Mucosa of descending colon (tissue), 3 donors: ENCODE data around the gene PDZRN4. TPM values are rescaled to one million over a fixed set of nuclear protein-coding genes. Genes with fewer than 3 reads are reported as not detected.
"Not testable (repeated sequence)": the region's sequence is repeated elsewhere in the genome, so short reads cannot be mapped to it uniquely, and the experiment has no call there.

ENCODE experiments used
- ATAC-seq: fragments of 200-7000 bp; cut with Tn5 transposase; one replicate; pipeline ENCODE4 v1.9.1; 2020; ENCODE audit warnings: mild to moderate bottlenecking, moderate library complexity
- DNase-seq, 3 donors: peaks; one replicate each; pipeline ENCODE4 v3.0.0-alpha.2; 2020
- H3K36me3 ChIP-seq: fragments of 200-600 bp; one replicate; pipeline ENCODE4 v1.8.0; 2021; ENCODE audit warnings: low read depth, mild to moderate bottlenecking
- H3K4me1 ChIP-seq: fragments of 200-600 bp; one replicate; pipeline ENCODE4 v1.8.0; 2021; ENCODE audit warnings: low read depth, mild to moderate bottlenecking
- H3K4me3 ChIP-seq: fragments of 200-600 bp; one replicate; pipeline ENCODE4 v1.8.0; 2021; ENCODE audit warnings: mild to moderate bottlenecking
- H3K9me3 ChIP-seq: fragments of 200-600 bp; one replicate; pipeline ENCODE4 v1.8.0; 2021; ENCODE audit warnings: mild to moderate bottlenecking
- intact Hi-C, 2 donors: fragments of 100-400 bp; cut with DNase I in 1 of 2; cut with micrococcal nuclease in 1 of 2; formaldehyde crosslinking; loops; one replicate each; pipeline versions ENCODE4 v1.11.0 to v1.11.1; 2022; cut with DNase I, micrococcal nuclease
- total RNA-seq, 3 donors: library from RNA; stranded (reverse); fragmentation: NEBNext Ultra II Directional in 2 of 3; extraction: Animal tissue kit (Norgen Biotek cat#: 25700) in 2 of 3; gene quantifications; one replicate each; pipeline versions ENCODE4 v1.2.1 to v1.2.4, GENCODE V29; 2021 to 2023
- TF ChIP-seq, protein P1 (sequence below): fragments of 200-600 bp; IDR thresholded peaks from one replicate; pipeline ENCODE4 v1.8.0; 2022; ENCODE audit warnings: antibody characterized with exemption, mild to moderate bottlenecking
- donor health status: DM: no; HTN: no; CAD: no; lungs with moderate emphysema.
- donor health status: DM: no; HTN: no; CAD: no.
- donor health status: DM: no; HTN: yes; CAD: no.

The PDZRN4 gene
- total RNA-seq, 3 donors from 2014 or later, result 0.78 to 46.9 (median 2.0) TPM

DNA sequence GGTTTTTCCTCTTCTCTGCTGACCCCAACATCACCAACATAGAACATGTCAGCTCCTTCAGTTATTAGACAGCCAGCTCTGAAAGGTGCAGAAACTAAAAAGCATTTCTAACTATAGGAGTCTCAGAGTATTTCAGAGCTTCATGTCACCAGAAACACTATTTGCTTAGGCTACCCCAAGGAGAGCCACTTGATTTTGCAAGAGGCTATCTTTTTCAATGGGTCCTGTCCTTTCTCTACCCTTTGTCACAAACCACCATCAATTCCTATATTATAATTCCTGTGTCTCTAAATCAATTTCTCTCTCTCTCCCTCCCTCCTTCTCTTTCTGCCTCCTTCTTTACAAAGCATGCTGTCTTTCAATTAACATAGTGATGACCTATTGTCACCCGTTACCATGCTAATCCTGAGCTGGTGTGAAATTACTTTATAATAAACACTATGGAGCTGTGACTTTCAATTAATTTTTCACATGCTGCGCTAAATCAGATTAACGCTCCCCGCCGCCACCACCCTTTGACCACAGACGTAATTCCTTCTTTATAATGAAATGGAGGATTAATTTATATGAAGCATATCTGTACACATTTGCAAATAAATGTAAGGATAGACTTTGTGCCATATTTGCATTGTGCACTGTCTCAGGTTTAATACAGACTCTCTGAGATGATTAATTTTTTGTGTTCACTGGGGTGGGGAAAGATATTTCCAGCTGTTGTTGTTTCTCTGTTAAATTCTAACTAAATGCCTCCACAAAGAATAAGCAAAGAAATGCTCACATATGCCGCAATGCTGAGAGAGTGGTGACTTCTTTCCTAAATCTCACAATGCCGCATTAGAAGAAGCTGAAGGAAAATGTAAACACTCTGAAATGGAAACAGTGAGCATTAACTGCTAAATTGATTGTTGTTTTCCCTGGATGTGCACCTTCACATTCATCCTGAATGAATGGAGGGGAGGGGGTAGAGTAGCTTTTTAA lies 418.6 kb downstream of the PDZRN4 start:
- TF ChIP-seq, protein P1, sequence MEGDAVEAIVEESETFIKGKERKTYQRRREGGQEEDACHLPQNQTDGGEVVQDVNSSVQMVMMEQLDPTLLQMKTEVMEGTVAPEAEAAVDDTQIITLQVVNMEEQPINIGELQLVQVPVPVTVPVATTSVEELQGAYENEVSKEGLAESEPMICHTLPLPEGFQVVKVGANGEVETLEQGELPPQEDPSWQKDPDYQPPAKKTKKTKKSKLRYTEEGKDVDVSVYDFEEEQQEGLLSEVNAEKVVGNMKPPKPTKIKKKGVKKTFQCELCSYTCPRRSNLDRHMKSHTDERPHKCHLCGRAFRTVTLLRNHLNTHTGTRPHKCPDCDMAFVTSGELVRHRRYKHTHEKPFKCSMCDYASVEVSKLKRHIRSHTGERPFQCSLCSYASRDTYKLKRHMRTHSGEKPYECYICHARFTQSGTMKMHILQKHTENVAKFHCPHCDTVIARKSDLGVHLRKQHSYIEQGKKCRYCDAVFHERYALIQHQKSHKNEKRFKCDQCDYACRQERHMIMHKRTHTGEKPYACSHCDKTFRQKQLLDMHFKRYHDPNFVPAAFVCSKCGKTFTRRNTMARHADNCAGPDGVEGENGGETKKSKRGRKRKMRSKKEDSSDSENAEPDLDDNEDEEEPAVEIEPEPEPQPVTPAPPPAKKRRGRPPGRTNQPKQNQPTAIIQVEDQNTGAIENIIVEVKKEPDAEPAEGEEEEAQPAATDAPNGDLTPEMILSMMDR, result no peak
- no peaks in the 10 kb centered on the region for H3K36me3 ChIP-seq
- H3K9me3 ChIP-seq, result no peaks in the 10 kb centered on the region
- ATAC-seq, result no peak
- no peaks in the 10 kb centered on the region for H3K4me1 ChIP-seq
- no peak overlapping the region for H3K4me3 ChIP-seq
- intact Hi-C loops, result no loop called here
- no peak for DNase-seq

DNA sequence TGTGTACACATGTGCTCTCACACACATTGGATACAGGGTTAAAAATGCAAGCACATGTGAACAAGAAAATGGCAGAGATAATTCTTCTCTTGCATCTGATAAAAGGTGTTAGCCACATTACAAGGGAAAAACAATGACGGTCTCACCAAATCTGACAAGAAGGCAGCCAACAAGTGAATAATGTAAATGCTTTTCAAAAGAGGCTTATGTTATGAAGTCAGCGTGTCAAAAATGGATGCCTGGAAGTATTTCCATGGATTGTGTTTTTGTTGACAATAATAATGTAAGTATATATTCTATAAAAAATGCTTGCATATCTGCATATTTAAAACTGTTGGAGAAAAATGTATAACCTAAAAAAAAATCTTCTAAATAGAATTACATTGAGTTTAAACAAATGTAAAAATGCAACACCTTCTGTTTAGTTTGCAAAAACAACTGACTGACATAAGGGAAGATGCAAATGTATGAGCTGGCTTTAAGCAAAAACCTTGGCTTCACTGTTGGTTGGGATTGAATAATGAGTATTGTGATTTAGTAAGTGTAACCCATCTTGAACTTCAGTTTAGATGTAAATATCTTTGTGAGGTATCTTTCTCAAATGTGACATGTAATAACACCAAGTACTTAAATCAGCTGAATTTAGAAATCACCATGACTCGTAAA lies 424.9 kb downstream of the PDZRN4 start:
- DNase-seq (no peak), ATAC-seq (no peak)

DNA sequence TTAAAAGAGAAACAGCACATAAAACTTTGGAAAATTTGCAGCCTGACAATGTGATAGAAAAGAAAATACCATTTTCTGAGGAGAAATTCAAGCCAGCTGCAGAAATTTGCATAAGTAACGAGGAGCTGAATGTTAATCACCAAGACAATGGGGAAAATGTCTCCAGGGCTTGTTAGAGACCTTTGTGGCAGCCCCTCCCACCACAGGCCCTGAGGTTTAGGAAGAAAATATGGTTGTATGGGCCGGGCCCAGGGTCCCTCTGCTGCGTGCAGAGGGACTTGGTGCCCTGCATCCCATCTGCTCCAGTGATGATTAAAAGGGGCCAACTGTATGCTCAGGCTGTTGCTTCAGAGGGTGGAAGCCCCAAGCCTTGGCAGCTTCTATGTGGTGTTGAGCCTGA lies 427.1 kb downstream of the PDZRN4 start:
- H3K9me3 ChIP-seq, DNase-seq, H3K36me3 ChIP-seq, intact Hi-C loops, ATAC-seq, H3K4me1 ChIP-seq, H3K4me3 ChIP-seq: not testable (repeated sequence)

More for the DNA sequence above, 424.9 kb downstream of the PDZRN4 start:
- H3K4me3 ChIP-seq, result no peak overlapping the region
- intact Hi-C loops, result no loop called here
- no peaks in the 10 kb centered on the region for H3K4me1 ChIP-seq
- H3K9me3 ChIP-seq, result no peaks in the 10 kb centered on the region
- no peaks in the 10 kb centered on the region for H3K36me3 ChIP-seq
- TF ChIP-seq, protein P1, result no peak

DNA sequence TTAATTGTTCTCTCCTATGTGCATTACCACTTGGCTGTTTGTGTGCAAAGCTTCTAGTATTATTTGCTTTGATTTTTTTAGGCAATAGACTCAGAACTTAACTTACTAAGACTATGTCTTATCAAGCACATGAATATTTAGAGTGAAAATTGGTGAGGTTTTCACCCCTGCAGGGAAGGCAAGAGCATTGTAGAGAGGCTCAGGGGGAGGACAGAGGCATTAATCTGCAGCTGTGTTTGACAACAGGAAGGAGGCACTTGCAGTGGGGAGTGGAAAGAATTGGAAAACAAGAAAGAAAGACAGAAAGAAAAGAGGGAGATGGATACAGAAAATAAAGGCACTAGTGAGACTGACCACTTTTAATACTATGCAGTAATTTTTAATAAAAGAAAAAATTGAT lies 431.6 kb downstream of the PDZRN4 start:
- no peaks in the 10 kb centered on the region for H3K4me1 ChIP-seq
- ATAC-seq, result no peak
- TF ChIP-seq, protein P1, result no peak
- H3K4me3 ChIP-seq, result no peak overlapping the region
- DNase-seq, result no peak
- no peaks in the 10 kb centered on the region for H3K9me3 ChIP-seq
- no peaks in the 10 kb centered on the region for H3K36me3 ChIP-seq
- intact Hi-C loops, result no loop called here

DNA sequence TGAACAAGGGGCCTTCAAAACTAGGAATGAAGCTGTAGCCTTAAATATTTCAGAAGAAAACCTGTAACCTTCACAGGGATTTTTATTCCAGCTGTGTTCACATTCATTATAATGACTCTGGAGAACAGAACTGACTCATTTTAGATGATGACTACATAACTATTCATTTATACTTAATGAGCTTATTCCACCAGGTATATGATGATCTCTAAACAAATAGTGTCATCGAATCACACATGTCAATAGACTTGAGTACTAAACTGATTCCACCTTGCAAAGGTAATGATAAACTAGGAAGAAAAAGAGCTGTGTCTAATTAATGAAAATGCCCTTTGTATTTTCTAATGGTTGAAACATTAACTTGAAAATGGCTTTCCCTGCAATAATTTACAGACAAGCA lies 433.2 kb downstream of the PDZRN4 start:
- no peak overlapping the region for H3K4me3 ChIP-seq
- intact Hi-C loops, result no loop called here
- TF ChIP-seq, protein P1, result no peak
- DNase-seq, result no peak
- no peak for ATAC-seq
- H3K9me3 ChIP-seq, result no peaks in the 10 kb centered on the region
- no peaks in the 10 kb centered on the region for H3K36me3 ChIP-seq
- no peaks in the 10 kb centered on the region for H3K4me1 ChIP-seq
